HepG2 (cell line): ENCODE measurements around the gene ABCC3. TPM values are rescaled to one million over a fixed set of nuclear protein-coding genes. Genes with fewer than 3 reads are reported as not detected.

ENCODE experiments used
- AKAP8 ChIP-seq: sonication (generic); formaldehyde crosslinking; IDR thresholded peaks from 2 replicates; pipeline ENCODE4 v1.5.1; 2020; ENCODE audit warnings: mild to moderate bottlenecking, missing genetic modification reagents
- ARNT ChIP-seq: fragments of 450-650 bp; IDR thresholded peaks from 2 replicates; pipeline ENCODE4 v1.6.1; 2017
- ATF7-NPFF ChIP-seq: sonication (generic); formaldehyde crosslinking; IDR thresholded peaks from 2 replicates; pipeline ENCODE4 v1.8.1; 2023; ENCODE audit warnings: mild to moderate bottlenecking, low read depth, missing genetic modification reagents, moderate library complexity
- CENPT ChIP-seq: sonication (generic); formaldehyde crosslinking; IDR thresholded peaks from 2 replicates; pipeline ENCODE4 v1.8.0; 2022; ENCODE audit warnings: low read depth, mild to moderate bottlenecking, moderate library complexity, missing genetic modification reagents
- ERF ChIP-seq: IDR thresholded peaks from 2 replicates; pipeline ENCODE4 v1.6.1; 2018; ENCODE audit warnings: missing biosample characterization, missing genetic modification reagents
- JUN ChIP-seq: sonication (generic); formaldehyde crosslinking; IDR thresholded peaks from 2 replicates; pipeline ENCODE4 v1.4.0; 2020; ENCODE audit warnings: mild to moderate bottlenecking, missing genetic modification reagents
- MAZ ChIP-seq, 2 experiments: sonication (generic) in 1 of 2; formaldehyde crosslinking in 1 of 2; IDR thresholded peaks; 2 replicates each; pipeline versions ENCODE4 v1.5.0 to v1.6.1; 2012 to 2020; ENCODE audit warnings: low read depth in 2 of 2, mild to moderate bottlenecking in 2 of 2, borderline replicate concordance in 1 of 2, improper control_type of control experiment in 1 of 2, low read length in 1 of 2, missing genetic modification reagents in 1 of 2, moderate library complexity in 1 of 2
- MTF1 ChIP-seq: sonication (generic); formaldehyde crosslinking; IDR thresholded peaks from 2 replicates; pipeline ENCODE4 v1.5.0; 2020; ENCODE audit warnings: missing genetic modification reagents
- NFKB2 ChIP-seq: sonication (generic); formaldehyde crosslinking; IDR thresholded peaks from 2 replicates; pipeline ENCODE4 v1.4.0; 2020; ENCODE audit warnings: missing genetic modification reagents, borderline replicate concordance
- NFKBIZ ChIP-seq: IDR thresholded peaks from 2 replicates; pipeline ENCODE4 v1.6.1; 2018; ENCODE audit warnings: missing genetic modification reagents, missing compliant biosample characterization
- POLR2AphosphoS2 ChIP-seq: IDR thresholded peaks from 2 replicates; pipeline ENCODE4 v1.6.1; 2011; ENCODE audit warnings: low read depth, low read length, improper control_type of control experiment
- POLR2AphosphoS5 ChIP-seq: IDR thresholded peaks from 2 replicates; pipeline ENCODE4 v1.6.1; 2012; ENCODE audit warnings: low read depth, low read length
- SMC3 ChIP-seq: IDR thresholded peaks from 2 replicates; pipeline ENCODE4 v1.6.1; 2011; ENCODE audit warnings: low read length, improper control_type of control experiment
- ZKSCAN1 ChIP-seq: fragments of 150-350 bp; IDR thresholded peaks from 2 replicates; pipeline ENCODE4 v1.6.1; 2014; ENCODE audit warnings: low read length
- ZKSCAN8 ChIP-seq: IDR thresholded peaks from 2 replicates; pipeline ENCODE4 v1.6.1; 2016; ENCODE audit warnings: borderline replicate concordance, missing genetic modification reagents, missing compliant biosample characterization
- ZNF17 ChIP-seq: sonication (generic); formaldehyde crosslinking; IDR thresholded peaks from 2 replicates; pipeline ENCODE4 v1.5.0; 2020; ENCODE audit warnings: mild to moderate bottlenecking, missing genetic modification reagents
- ZNF598 ChIP-seq: sonication (generic); formaldehyde crosslinking; IDR thresholded peaks from 2 replicates; pipeline ENCODE4 v1.5.1; 2020; ENCODE audit warnings: mild to moderate bottlenecking, missing genetic modification reagents, borderline replicate concordance
- ZNF83 ChIP-seq: sonication (generic); formaldehyde crosslinking; IDR thresholded peaks from 2 replicates; pipeline ENCODE4 v1.4.0; 2020; ENCODE audit warnings: missing genetic modification reagents, mild to moderate bottlenecking, borderline replicate concordance
- ZSCAN29 ChIP-seq: sonication (generic); formaldehyde crosslinking; conservative IDR thresholded peaks from 2 replicates; pipeline ENCODE4 v1.4.0; 2020; ENCODE audit warnings: mild to moderate bottlenecking, missing genetic modification reagents
- polyA plus RNA-seq, 8 experiments: library from polyadenylated mRNA; depleted of rRNA in 3 of 8; stranded (reverse) in 7 of 8; unstranded in 1 of 8; fragments of >200 nt; fragmentation: Illumina TruSeq in 4 of 8; extraction: Trizol in 4 of 8; gene quantifications; 2 replicates each; pipeline versions ENCODE4 v1.2.1 to v1.2.3, GENCODE V29; 2011 to 2016; ENCODE audit warnings: low read depth in 4 of 8, missing spikeins in 1 of 8, mixed read lengths in 1 of 8; ENCODE audit not compliant: insufficient read depth in 1 of 8
- total RNA-seq, 5 experiments: library from RNA; depleted of rRNA; stranded (reverse); fragments of >200 nt; fragmentation: Illumina TruSeq; extraction: Trizol; gene quantifications; 2 replicates each; pipeline ENCODE4 v1.2.3, GENCODE V29; 2016; ENCODE audit warnings: low read depth in 1 of 5
- TF ChIP-seq, protein P1 (sequence below): sonication (generic); formaldehyde crosslinking; IDR thresholded peaks from 2 replicates; pipeline ENCODE4 v1.5.1; 2020; ENCODE audit warnings: mild to moderate bottlenecking, missing genetic modification reagents
- TF ChIP-seq, protein P2 (sequence below), 2 experiments: fragments of 450-650 bp in 1 of 2; sonication (generic) in 1 of 2; formaldehyde crosslinking; IDR thresholded peaks; 2 replicates each; pipeline versions ENCODE4 v1.5.0 to v1.8.0; 2020 to 2022; ENCODE audit warnings: mild to moderate bottlenecking in 1 of 2, missing genetic modification reagents in 1 of 2
- TF ChIP-seq, protein P3 (sequence below): sonication (generic); formaldehyde crosslinking; IDR thresholded peaks from 2 replicates; pipeline ENCODE4 v1.5.1; 2020; ENCODE audit warnings: missing genetic modification reagents, mild to moderate bottlenecking, borderline replicate concordance
- TF ChIP-seq, protein P4 (sequence below): IDR thresholded peaks from 2 replicates; pipeline ENCODE4 v1.6.1; 2016
- TF ChIP-seq, protein P5 (sequence below): sonication (generic); formaldehyde crosslinking; conservative IDR thresholded peaks from 2 replicates; pipeline ENCODE4 v1.4.0; 2020; ENCODE audit warnings: missing genetic modification reagents

ABCC3 gene
- total and polyA plus RNA-seq, 2 of the 13 experiments (the other 11 are each of a cell fraction or from before 2014, with no cell fraction given), result 25.2 to 50.7 TPM

DNA sequence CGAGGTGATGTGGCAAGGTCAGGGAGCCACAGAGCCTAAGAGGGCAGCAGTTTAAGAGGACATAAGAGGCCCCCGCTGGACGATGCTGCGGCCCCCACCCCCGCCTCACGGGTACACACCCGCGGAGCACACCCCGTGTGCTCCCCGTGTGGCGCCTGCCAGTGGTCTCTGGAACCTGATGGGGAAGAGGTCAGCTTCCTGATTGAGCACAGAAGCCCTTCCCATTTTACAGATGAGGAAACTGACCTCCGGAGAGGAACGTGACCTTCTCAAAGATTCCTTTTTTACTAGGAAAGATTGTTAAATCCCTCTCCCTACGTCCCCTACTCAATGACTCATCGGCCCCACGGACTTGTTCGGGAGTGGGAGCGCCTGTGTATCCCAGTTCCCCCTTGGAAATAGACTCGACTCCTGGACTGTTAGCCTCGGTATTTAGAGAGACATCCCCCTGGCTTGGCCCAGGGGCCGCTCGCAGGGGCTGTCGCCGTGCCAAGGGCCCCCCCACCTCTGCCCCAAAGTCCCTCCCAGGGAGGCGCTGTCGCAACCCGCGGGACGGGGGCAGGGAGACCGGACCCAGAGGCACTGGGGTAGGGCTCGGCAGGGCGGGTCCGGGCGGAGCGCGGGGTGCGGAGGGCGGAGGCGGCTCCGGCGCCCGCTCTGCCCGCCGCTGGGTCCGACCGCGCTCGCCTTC lies at the start of gene ABCC3 (continued):
- peak; percentile 60; the same call in 1 of the 2 replicates for TF ChIP-seq MAZ (IDR thresholded peaks at IDR 0.05; ENCODE audit: borderline replicate concordance, low read depth, low read length)
- TF ChIP-seq MAZ (CRISPR knock-in tag; IDR thresholded peaks at IDR 0.05; ENCODE audit: low read depth), result peak; percentile 90
- TF ChIP-seq AKAP8, result no peak
- TF ChIP-seq, protein P1, sequence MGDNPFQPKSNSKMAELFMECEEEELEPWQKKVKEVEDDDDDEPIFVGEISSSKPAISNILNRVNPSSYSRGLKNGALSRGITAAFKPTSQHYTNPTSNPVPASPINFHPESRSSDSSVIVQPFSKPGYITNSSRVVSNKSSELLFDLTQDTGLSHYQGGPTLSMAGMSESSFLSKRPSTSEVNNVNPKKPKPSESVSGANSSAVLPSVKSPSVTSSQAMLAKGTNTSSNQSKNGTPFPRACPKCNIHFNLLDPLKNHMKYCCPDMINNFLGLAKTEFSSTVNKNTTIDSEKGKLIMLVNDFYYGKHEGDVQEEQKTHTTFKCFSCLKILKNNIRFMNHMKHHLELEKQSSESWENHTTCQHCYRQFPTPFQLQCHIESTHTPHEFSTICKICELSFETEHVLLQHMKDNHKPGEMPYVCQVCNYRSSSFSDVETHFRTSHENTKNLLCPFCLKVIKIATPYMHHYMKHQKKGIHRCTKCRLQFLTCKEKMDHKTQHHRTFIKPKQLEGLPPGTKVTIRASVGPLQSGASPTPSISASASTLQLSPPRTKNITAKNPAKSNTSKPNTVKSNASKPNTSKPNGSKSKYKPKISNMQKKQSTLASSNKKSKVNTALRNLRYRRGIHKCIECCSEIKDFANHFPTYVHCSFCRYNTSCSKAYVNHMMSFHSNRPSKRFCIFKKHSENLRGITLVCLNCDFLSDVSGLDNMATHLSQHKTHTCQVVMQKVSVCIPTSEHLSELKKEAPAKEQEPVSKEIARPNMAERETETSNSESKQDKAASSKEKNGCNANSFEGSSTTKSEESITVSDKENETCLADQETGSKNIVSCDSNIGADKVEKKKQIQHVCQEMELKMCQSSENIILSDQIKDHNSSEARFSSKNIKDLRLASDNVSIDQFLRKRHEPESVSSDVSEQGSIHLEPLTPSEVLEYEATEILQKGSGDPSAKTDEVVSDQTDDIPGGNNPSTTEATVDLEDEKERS (CRISPR knock-in tag), result no peak
- no peak for TF ChIP-seq NFKBIZ
- no peak for TF ChIP-seq JUN (CRISPR knock-in tag)
- TF ChIP-seq, protein P2, sequence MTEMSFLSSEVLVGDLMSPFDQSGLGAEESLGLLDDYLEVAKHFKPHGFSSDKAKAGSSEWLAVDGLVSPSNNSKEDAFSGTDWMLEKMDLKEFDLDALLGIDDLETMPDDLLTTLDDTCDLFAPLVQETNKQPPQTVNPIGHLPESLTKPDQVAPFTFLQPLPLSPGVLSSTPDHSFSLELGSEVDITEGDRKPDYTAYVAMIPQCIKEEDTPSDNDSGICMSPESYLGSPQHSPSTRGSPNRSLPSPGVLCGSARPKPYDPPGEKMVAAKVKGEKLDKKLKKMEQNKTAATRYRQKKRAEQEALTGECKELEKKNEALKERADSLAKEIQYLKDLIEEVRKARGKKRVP (CRISPR knock-in tag; IDR thresholded peaks at IDR 0.05), result 0 out of 4 replicates have a peak, but pooled peaks of 1 of the 2 experiments have one; percentile 17
- no peak for TF ChIP-seq SMC3
- TF ChIP-seq, protein P3, sequence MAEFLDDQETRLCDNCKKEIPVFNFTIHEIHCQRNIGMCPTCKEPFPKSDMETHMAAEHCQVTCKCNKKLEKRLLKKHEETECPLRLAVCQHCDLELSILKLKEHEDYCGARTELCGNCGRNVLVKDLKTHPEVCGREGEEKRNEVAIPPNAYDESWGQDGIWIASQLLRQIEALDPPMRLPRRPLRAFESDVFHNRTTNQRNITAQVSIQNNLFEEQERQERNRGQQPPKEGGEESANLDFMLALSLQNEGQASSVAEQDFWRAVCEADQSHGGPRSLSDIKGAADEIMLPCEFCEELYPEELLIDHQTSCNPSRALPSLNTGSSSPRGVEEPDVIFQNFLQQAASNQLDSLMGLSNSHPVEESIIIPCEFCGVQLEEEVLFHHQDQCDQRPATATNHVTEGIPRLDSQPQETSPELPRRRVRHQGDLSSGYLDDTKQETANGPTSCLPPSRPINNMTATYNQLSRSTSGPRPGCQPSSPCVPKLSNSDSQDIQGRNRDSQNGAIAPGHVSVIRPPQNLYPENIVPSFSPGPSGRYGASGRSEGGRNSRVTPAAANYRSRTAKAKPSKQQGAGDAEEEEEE (CRISPR knock-in tag), result no peak
- no peak for TF ChIP-seq ZNF17 (CRISPR knock-in tag)
- TF ChIP-seq ZKSCAN1, result no peak
- TF ChIP-seq, protein P4, sequence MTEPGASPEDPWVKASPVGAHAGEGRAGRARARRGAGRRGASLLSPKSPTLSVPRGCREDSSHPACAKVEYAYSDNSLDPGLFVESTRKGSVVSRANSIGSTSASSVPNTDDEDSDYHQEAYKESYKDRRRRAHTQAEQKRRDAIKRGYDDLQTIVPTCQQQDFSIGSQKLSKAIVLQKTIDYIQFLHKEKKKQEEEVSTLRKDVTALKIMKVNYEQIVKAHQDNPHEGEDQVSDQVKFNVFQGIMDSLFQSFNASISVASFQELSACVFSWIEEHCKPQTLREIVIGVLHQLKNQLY, result no peak
- no peak for TF ChIP-seq MTF1 (CRISPR knock-in tag)
- no peak for TF ChIP-seq NFKB2 (CRISPR knock-in tag)
- TF ChIP-seq CENPT (CRISPR knock-in tag), result no peak
- TF ChIP-seq ZNF598, result no peak
- TF ChIP-seq ZSCAN29 (CRISPR knock-in tag), result no peak
- TF ChIP-seq ARNT, result no peak
- TF ChIP-seq POLR2AphosphoS2, result no peak
- TF ChIP-seq ZKSCAN8 (CRISPR knock-in tag), result no peak
- no peak for TF ChIP-seq ZNF83 (CRISPR knock-in tag)
- TF ChIP-seq, protein P5, sequence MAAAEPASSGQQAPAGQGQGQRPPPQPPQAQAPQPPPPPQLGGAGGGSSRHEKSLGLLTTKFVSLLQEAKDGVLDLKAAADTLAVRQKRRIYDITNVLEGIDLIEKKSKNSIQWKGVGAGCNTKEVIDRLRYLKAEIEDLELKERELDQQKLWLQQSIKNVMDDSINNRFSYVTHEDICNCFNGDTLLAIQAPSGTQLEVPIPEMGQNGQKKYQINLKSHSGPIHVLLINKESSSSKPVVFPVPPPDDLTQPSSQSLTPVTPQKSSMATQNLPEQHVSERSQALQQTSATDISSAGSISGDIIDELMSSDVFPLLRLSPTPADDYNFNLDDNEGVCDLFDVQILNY (CRISPR knock-in tag), result no peak
- TF ChIP-seq ATF7-NPFF (CRISPR knock-in tag), result no peak
- TF ChIP-seq ERF, result no peak
- no peak for TF ChIP-seq POLR2AphosphoS5
